Measurements from ENCODE around the gene FOXO6. TPM values are rescaled to one million over a fixed set of nuclear protein-coding genes. Genes with fewer than 3 reads are reported as not detected.
A peak's percentile ranks its signal among the peaks of the same experiment; 100 is the strongest.

FOXO6 gene
- total RNA-seq, 4 donors from 2014 or later: 0.14 to 4.1 TPM; not detected in 2

DNA sequence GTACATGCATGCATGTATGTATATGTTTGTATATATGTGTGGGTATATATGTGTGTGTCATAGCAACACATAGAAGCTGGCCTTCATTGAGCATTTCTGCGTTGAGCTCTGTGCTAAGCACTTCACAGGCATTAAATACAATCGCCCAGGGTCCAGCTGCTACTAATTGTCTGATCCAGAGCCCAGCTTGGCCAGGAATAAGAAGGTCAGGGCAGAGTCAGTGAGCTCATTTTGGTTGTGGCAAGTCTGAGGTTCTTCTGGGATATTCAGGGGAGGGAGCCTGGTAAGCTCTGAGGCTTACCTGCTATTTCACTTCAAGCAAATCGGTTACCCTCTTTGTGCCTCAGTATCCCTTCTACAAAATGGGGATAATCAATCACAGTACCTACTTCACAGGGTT is 59.6 kb downstream of the FOXO6 start:
- no peaks in the 10 kb centered on the region for H3K36me3 ChIP-seq
- TF ChIP-seq EP300 (IDR thresholded peaks at IDR 0.05; ENCODE audit: low read depth) (no peak), POLR2A (IDR thresholded peaks at IDR 0.05) (no peak), POLR2AphosphoS5 (IDR thresholded peaks at IDR 0.05) (no peak)
- TF ChIP-seq, protein P1, sequence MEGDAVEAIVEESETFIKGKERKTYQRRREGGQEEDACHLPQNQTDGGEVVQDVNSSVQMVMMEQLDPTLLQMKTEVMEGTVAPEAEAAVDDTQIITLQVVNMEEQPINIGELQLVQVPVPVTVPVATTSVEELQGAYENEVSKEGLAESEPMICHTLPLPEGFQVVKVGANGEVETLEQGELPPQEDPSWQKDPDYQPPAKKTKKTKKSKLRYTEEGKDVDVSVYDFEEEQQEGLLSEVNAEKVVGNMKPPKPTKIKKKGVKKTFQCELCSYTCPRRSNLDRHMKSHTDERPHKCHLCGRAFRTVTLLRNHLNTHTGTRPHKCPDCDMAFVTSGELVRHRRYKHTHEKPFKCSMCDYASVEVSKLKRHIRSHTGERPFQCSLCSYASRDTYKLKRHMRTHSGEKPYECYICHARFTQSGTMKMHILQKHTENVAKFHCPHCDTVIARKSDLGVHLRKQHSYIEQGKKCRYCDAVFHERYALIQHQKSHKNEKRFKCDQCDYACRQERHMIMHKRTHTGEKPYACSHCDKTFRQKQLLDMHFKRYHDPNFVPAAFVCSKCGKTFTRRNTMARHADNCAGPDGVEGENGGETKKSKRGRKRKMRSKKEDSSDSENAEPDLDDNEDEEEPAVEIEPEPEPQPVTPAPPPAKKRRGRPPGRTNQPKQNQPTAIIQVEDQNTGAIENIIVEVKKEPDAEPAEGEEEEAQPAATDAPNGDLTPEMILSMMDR (IDR thresholded peaks at IDR 0.05): no peak
- no peaks in the 10 kb centered on the region for H3K9me3 ChIP-seq
- 75% methylated on average over 3 of the region's 3 CpGs; no CpG with 5 or more reads in 1 of the 2 donors for WGBS, 2 donors (ENCODE audit: low coverage in 1 of 2)
- H3K4me1 ChIP-seq: peaks cover 0 to 21% (median 6%) of the 10 kb centered on the region in 4 donors
- H3K27ac ChIP-seq: no peak overlapping the region
- no peaks in the 10 kb centered on the region for H3K27me3 ChIP-seq
- in situ Hi-C loops (cut with MboI; ENCODE audit: low pct_ligation_motif_present in 1 of 4, low pct_unique_long_range_greater_than_20kb in 1 of 4, low sequenced_read_pairs in 3 of 4): no loop called here
- intact Hi-C loops (cut with DNase I; ENCODE audit: low total_unique reads): no loop called here
- DNase-seq: no peak
- no peak overlapping the region for H3K4me3 ChIP-seq

DNA sequence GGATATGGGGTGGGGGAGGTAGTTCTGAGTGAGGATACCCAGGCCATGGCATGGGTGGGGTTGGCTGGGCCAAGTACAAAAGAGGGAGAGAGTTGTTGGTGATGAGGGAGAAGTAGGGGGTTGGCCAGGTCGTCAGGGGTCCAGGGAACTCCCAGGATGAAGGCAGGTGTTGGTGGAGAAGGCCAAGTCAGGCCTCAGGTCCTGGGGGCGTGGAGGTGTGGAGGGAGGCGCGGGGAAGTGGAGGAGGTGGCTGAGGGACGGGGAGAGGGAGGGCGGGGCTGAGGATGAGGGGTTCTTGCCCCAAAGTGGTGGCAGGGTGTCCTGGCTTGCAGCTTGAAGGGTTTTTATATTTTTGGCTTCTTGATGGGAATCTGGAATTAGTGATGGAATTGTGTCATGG is 61.1 kb downstream of the FOXO6 start:
- intact Hi-C loops (cut with DNase I; ENCODE audit: low total_unique reads): no loop called here
- Histone ChIP-seq H3K4me3 (no peak overlapping the region), H3K36me3 (no peaks in the 10 kb centered on the region), H3K27ac (no peak overlapping the region), H3K27me3 (no peaks in the 10 kb centered on the region), H3K4me1 (peaks cover 0 to 20% (median 6%) of the 10 kb centered on the region in 4 donors), H3K9me3 (no peaks in the 10 kb centered on the region)
- no peak for DNase-seq
- 79 to 100% methylated on average over 1 to 6 of the region's 6 CpGs for WGBS, 2 donors (ENCODE audit: low coverage in 1 of 2)
- TF ChIP-seq POLR2AphosphoS5 (IDR thresholded peaks at IDR 0.05) (no peak), POLR2A (IDR thresholded peaks at IDR 0.05) (no peak), EP300 (IDR thresholded peaks at IDR 0.05; ENCODE audit: low read depth) (no peak)
- TF ChIP-seq, protein P1 (IDR thresholded peaks at IDR 0.05): no peak
- in situ Hi-C loops (cut with MboI; ENCODE audit: low pct_ligation_motif_present in 1 of 4, low pct_unique_long_range_greater_than_20kb in 1 of 4, low sequenced_read_pairs in 3 of 4): no loop called here

DNA sequence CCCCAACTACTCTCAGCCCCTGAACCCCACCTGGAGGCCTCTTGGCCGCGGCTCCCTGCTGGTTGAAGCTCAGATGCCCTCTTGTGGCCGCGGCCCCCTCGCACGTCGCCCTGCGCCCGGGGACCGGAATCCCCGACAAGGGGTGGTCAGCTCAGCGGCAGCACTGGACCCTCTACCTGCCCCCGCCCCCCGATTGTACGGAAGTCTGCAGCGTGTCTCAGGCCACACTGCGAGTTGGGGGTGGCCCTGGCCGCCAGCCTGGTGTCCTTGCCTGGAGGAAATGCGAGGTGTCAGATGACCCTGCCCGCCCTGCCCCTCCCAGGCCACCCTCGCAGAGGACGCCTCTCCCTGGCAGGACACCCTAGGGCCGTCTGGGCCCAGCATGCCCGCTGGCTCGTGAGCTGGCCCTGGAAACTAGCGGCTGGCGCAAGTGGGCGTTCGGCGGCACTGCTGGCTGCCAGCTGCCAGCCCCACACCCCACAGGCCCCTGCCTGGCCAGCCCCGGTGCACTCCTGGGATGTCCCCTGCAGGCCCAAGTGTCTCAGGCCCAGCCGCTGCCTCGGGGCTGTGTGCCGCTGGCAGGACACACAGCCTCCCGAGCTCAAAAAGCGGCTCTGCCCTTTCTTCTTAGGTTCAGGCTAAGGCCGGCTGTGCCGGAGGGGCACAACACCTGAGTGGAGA is 62.4 kb downstream of the FOXO6 start:
- in situ Hi-C loops (cut with MboI; ENCODE audit: low pct_ligation_motif_present in 1 of 4, low pct_unique_long_range_greater_than_20kb in 1 of 4, low sequenced_read_pairs in 3 of 4) (no loop called here), intact Hi-C loops (cut with DNase I; ENCODE audit: low total_unique reads) (no loop called here)
- H3K4me1 ChIP-seq: peaks cover 0 to 7% (median 2%) of the 10 kb centered on the region in 4 donors
- TF ChIP-seq, protein P1 (IDR thresholded peaks at IDR 0.05): peak in 1 of 5 experiments; percentile 20
- TF ChIP-seq POLR2A (IDR thresholded peaks at IDR 0.05) (no peak), POLR2AphosphoS5 (IDR thresholded peaks at IDR 0.05) (no peak)
- H3K36me3 ChIP-seq: no peaks in the 10 kb centered on the region
- no peaks in the 10 kb centered on the region for H3K27me3 ChIP-seq
- peak; percentile 18 for DNase-seq
- H3K4me3 ChIP-seq: no peak overlapping the region
- H3K27ac ChIP-seq: no peak overlapping the region
- 77% methylated on average over 15 of the region's 38 CpGs; no CpG with 5 or more reads in 1 of the 2 donors for WGBS, 2 donors (ENCODE audit: low coverage in 1 of 2)
- H3K9me3 ChIP-seq: no peaks in the 10 kb centered on the region

DNA sequence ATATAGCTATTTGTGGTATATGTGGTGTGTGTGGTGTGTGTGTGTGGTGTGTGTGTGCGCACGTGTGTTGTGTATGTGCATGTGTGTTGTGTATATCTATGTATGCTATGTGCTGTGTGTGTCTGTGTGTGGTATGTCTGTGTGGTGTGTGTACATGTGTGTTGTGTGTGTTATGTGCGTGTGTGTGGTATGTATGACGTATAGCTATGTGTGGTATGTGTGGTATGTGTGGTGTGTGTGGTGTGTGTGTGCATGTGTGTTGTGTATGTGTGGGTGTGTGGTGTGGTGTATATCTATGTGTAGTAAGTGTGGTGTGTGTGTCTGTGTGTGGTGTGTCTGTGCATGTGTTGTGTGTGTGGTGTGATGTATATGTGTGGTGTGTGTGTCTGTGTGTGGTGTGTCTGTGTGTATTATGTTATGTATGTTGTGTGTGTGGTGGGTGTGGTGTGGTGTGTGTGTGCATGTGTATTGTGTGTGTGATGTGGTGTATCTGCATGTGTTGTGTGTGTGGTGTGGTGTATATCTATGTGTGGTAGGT is 63.4 kb downstream of the FOXO6 start:
- no peaks in the 10 kb centered on the region for H3K36me3 ChIP-seq
- H3K4me3 ChIP-seq: no peak overlapping the region
- no peaks in the 10 kb centered on the region for H3K4me1 ChIP-seq
- no peaks in the 10 kb centered on the region for H3K27me3 ChIP-seq
- H3K27ac ChIP-seq: no peak overlapping the region
- TF ChIP-seq EP300 (IDR thresholded peaks at IDR 0.05; ENCODE audit: low read depth) (no peak), POLR2AphosphoS5 (IDR thresholded peaks at IDR 0.05) (no peak), POLR2A (IDR thresholded peaks at IDR 0.05) (no peak)
- TF ChIP-seq, protein P1 (IDR thresholded peaks at IDR 0.05): no peak
- no peak for DNase-seq
- H3K9me3 ChIP-seq: no peaks in the 10 kb centered on the region
- in situ Hi-C loops (cut with MboI; ENCODE audit: low pct_ligation_motif_present in 1 of 4, low pct_unique_long_range_greater_than_20kb in 1 of 4, low sequenced_read_pairs in 3 of 4) (no loop called here), intact Hi-C loops (cut with DNase I; ENCODE audit: low total_unique reads) (no loop called here)
- 87 to 100% methylated on average over 2 to 4 of the region's 4 CpGs for WGBS, 2 donors (ENCODE audit: low coverage in 1 of 2)

All from transverse colon (tissue), 4 donors.